Measurements from ENCODE around the gene TMEM121B.

Gene TMEM121B

GRCh38 chr22:17118342-17118741 is 2.8 kb downstream of the TMEM121B start:
- in situ Hi-C loops (cut with MboI; ENCODE audit: low sequenced_read_pairs, unreplicated experiment) = no loop called here
- DNase-seq (ENCODE audit: low spot score) = no peak
- TF ChIP-seq CTCF (IDR thresholded peaks at IDR 0.05; ENCODE audit: borderline replicate concordance, control extremely low read depth, extremely low read depth, insufficient read depth, missing control alignments) = no peak

GRCh38 chr22:17117890-17118289 is 3.3 kb downstream of the TMEM121B start:
- DNase-seq (ENCODE audit: low spot score) = no peak
- TF ChIP-seq CTCF (IDR thresholded peaks at IDR 0.05; ENCODE audit: borderline replicate concordance, control extremely low read depth, extremely low read depth, insufficient read depth, missing control alignments) = no peak
- in situ Hi-C loops (cut with MboI; ENCODE audit: low sequenced_read_pairs, unreplicated experiment) = no loop called here

GRCh38 chr22:17117400-17117799 is 3.8 kb downstream of the TMEM121B start:
- in situ Hi-C loops (cut with MboI; ENCODE audit: low sequenced_read_pairs, unreplicated experiment) = no loop called here
- DNase-seq (ENCODE audit: low spot score) = no peak

GRCh38 chr22:17116572-17117330 is 4.4 kb downstream of the TMEM121B start:
- no peak for TF ChIP-seq CTCF (IDR thresholded peaks at IDR 0.05; ENCODE audit: borderline replicate concordance, control extremely low read depth, extremely low read depth, insufficient read depth, missing control alignments)
- DNase-seq (ENCODE audit: low spot score) = no peak
- in situ Hi-C loops (cut with MboI; ENCODE audit: low sequenced_read_pairs, unreplicated experiment) = no loop called here

More at GRCh38 chr22:17117400-17117799, 3.8 kb downstream of the TMEM121B start:
- TF ChIP-seq CTCF (IDR thresholded peaks at IDR 0.05; ENCODE audit: borderline replicate concordance, control extremely low read depth, extremely low read depth, insufficient read depth, missing control alignments) = no peak

GRCh38 chr22:17115945-17116565 is 5.1 kb downstream of the TMEM121B start:
- DNase-seq (ENCODE audit: low spot score) = no peak
- in situ Hi-C loops (cut with MboI; ENCODE audit: low sequenced_read_pairs, unreplicated experiment) = no loop called here
- TF ChIP-seq CTCF (IDR thresholded peaks at IDR 0.05; ENCODE audit: borderline replicate concordance, control extremely low read depth, extremely low read depth, insufficient read depth, missing control alignments) = no peak

- in situ Hi-C loops (cut with MboI; ENCODE audit: low sequenced_read_pairs, unreplicated experiment) = no loop called here
- TF ChIP-seq CTCF (IDR thresholded peaks at IDR 0.05; ENCODE audit: borderline replicate concordance, control extremely low read depth, extremely low read depth, insufficient read depth, missing control alignments) = no peak
- no peak for DNase-seq (ENCODE audit: low spot score)
These were observed 5.9 kb downstream of the TMEM121B start for GRCh38 chr22:17115236-17115635.

Measured in GM13976 (cell line).